Inflammatory macrophage (primary cell): ENCODE data around the gene LRSAM1.
"Not testable (repeated sequence)": the region's sequence is repeated elsewhere in the genome, so short reads cannot be mapped to it uniquely, and the experiment has no call there.

Experiments
- DNase-seq, 2 donors: peaks; one replicate each; pipeline ENCODE4 v3.0.0-alpha.2; 2020 to 2022

LRSAM1 gene

DNA sequence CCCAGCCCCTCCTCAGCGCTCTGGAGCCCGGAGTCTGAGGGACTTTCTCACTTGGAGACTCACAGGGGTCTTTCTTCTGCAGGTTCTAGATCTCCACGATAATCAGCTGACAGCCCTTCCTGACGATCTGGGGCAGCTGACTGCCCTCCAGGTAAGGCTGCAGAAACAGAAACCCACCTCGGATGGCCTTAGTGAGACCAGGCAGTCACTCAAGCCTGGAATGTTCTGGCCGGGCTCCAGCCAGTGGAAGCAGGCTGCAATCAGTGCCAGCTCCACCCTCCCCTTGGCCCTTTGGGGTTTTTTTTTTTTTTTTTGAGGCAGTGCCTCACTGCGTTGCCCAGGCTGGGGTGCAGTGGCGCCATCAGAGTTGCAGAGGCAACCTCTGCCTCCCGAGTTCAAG lies 7.6 kb downstream of the LRSAM1 start:
- DNase-seq, result no peak

DNA sequence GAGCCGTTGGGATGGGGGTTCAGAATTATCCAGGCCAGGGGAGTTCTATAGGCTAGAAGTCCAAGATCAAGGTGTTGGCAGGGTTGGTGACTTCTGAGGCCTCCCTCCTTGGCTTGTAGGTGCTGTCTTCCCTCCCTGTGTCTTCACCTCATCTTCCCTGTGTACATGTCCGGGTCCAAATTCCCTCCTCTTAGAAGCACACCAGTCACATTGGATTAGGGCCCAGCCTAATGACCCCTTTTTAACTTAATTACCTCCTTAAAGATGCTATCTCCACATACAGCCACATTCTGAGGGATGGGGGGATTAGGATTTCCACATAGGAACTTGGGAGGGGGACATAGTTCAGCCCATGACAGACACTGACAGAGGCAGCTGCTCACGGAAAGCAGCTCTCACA lies 12.1 kb downstream of the LRSAM1 start:
- DNase-seq, result no peak

DNA sequence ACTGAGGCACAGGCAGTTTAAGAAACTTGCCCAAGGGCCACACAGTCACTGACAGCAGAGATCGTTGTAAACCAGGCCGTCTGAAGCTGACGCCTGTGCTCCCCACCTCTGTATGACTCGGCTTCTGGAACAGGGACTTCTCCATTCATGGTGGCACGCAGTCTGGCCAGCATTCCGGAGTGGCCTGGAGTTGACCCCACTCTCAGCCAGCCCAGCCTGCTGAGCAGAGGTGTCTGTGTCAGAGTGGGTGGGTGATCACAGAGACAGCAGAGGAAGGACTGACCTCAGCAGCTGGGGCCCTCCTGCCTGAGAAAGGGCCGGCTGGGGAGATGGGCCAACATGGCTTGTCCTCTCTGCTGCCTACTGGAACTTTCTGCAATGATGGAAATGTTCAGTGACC lies 12.6 kb downstream of the LRSAM1 start:
- DNase-seq, result peak; percentile 60 to 92

DNA sequence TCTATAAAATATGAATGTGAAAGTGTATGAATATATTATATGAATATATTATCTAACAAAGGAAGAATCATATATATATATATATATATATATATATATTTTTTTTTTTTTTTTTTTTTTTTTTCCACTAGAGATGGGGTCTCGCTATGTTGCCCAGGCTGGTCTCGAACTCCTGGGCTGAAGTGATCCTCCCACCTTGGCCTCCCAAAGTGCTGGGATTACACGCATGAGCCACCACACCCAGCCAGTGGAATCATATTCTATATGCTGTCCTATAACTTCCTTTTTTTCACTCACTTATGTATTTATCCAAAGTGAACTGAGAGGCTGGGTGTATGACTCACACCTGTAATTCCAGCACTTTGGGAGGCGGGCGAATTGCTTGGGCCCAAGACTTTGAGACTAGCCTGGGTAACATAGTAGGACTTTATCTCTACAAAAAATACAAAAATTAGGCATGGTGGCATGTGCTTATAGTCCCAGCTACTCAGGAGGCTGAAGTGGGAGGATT lies 15.2 kb downstream of the LRSAM1 start:
- not testable (repeated sequence) for DNase-seq

DNA sequence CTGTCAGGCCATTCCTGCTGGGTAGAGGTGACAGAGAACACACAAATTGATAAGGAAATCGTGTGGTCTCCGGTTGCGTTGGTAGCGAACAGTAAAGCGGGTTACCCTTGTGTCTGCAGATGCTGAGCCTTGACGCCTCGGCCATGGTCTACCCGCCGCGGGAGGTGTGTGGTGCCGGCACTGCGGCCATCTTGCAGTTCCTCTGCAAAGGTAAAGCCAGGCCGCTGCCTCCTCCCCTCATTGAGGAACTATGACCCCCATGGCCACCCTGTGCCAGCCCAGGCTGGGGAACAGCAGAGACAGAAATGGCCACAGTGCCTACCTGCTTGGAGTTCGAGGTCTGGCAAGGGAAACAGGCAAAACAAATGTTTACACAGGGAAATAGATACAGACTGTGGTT lies 16.3 kb downstream of the LRSAM1 start:
- DNase-seq, result no peak

DNA sequence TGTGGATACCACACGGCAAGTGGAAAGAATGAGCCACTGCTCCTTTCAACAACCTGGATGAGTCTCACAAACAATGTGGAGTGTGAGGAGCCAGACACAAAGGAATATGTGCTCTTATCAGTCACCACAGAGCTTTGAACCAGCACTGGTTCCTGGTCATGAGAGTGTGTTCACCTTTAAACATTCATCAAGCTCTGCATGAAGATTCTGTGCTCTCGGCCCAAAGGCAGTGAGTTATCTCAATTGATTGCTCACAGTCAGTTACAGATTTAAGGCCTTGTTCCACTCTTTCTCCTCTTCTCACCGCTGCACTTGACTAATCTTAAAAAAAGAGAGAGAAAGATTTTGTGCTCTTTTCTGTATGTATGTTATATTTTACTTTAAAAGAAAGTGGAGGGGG lies 19.4 kb downstream of the LRSAM1 start:
- no peak for DNase-seq

DNA sequence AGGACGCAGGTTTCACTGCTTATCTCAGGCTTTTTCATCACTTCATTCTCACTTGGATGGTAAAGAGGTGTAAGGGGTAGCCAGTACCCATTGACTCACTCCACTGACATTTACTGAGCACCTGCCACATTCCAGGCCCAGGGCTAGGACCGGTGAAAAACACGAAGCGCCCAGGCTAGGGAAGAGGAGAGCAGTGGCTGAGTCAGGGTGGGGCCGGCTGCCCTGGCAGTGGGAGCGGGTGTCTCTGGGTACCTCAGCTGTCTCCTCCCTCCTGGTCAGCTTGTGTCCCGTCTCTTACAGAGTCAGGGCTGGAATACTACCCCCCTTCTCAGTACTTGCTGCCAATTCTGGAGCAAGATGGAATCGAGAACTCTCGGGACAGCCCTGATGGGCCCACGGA lies 22.2 kb downstream of the LRSAM1 start:
- DNase-seq, result no peak

DNA sequence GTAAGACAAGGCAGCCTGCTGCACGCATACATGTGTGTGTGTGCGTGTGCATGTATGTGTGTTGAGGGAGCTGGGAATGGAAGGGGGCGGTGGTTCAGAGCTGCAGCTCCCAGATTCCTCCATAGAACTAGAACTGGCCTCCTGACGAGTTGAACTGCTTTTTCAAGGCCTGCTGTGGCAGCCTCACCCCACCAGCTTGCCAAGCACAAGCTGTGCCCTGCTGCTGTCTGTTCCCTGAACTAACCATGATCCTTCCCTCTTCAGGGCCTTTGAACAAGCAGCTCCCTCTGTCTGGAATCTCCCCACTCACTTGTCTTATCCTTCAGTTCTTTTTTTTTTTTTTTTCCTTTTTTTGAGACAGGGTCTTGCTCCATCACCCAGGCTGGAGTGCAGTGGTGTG lies 22.6 kb downstream of the LRSAM1 start:
- DNase-seq, result no peak

DNA sequence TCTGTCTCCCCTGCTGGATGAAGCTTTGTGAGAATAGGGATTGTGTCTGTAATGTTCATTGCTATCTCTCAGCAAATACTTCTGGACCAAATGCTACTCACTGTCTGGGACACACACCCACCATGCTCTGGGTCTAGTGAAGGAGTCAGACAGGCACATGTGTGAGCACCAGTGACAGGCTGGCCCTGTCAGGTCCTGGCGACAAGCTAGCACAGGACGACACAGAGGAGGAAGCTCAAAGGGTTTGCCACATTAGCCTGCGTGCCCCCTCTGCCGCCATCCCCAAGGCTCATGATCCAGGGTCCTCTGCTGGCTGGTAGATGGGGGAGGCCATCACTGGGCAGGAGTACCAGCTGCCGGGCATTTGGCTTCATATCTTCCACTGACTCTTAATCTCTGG lies 23.3 kb downstream of the LRSAM1 start:
- DNase-seq, result no peak

DNA sequence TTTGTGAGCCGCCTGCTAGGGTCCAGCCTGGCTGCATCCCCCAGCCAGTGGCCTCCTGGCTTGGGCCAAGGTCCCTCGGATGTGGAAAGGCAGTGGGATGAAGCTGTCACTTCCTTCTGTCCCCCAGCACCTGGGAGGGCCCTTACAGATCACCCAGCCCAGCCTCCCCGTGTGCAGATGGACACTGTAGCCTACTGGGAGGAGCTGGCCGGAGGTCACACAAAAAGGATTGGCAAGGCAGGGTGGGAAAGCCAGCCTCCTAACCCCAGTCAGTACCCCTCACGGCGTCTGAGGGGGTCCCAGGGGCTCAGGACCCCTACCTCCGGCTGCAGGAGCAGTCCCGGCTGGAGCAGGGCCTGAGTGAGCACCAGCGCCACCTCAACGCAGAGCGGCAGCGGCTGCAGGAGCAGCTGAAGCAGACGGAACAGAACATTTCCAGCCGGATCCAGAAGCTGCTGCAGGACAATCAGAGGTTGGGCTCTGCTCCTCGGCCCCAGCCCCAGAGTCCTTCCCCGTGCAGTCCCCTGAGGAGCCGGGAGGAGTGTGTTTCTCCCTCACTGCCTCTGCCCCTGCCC lies 28.3 kb downstream of the LRSAM1 start:
- no peak for DNase-seq

DNA sequence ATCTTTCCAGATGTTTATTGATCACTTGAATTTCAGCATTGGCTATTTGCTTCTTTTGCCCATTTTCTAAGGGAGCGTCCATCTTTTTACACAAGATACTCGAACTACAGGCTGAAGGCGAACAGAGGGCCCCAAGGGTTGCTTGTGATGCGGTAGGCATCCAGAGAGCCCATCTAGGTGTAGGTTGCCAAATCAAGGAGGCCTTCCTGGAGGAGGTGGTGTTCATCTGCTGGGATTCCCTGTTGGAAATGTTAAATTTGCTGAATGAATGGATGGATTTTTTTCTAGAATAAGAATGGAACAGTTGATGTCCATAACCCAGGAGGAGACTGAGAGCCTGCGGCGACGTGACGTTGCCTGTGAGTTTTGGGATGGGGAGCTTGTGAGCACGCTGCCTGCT lies 31.4 kb downstream of the LRSAM1 start:
- no peak for DNase-seq

DNA sequence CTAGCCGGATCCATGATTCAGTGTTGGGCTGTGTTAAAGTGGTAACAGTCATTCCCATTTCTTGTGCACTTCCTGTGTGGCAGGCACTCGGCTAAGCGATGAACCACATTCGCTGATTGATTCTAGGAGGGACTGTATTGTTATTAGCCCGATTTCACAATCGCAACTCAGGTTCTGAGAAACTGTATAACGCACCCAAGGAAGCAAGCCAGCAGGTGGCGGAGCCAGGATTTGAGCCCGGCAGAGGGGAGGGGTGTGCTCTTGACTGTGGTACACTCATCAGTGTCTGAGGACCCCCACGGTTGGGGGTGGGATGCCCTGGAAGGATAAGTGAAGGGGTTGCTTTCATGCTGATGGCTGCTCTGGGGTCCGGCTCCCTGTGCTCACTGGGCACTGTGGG lies 34.7 kb downstream of the LRSAM1 start:
- no peak for DNase-seq

DNA sequence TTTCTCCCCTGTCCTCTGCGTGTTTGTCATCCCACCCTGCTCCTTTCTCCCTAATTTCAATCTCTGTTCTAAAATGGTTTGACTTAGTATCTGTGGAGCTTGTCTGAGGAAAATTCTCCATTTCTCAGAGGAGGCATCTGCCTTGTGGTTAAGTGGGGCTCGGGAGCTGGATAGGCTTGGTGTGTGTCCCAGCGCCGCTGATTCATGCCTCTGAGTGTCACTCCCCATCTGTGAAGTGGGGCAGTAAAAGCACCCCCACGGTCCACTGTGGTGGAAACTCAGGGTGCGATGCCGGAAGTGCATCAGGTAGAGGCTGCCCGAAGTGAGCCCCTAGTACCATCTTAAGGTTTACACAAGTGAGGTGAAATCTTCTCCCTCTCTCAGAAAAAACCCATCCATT lies 37.6 kb downstream of the LRSAM1 start:
- no peak for DNase-seq

DNA sequence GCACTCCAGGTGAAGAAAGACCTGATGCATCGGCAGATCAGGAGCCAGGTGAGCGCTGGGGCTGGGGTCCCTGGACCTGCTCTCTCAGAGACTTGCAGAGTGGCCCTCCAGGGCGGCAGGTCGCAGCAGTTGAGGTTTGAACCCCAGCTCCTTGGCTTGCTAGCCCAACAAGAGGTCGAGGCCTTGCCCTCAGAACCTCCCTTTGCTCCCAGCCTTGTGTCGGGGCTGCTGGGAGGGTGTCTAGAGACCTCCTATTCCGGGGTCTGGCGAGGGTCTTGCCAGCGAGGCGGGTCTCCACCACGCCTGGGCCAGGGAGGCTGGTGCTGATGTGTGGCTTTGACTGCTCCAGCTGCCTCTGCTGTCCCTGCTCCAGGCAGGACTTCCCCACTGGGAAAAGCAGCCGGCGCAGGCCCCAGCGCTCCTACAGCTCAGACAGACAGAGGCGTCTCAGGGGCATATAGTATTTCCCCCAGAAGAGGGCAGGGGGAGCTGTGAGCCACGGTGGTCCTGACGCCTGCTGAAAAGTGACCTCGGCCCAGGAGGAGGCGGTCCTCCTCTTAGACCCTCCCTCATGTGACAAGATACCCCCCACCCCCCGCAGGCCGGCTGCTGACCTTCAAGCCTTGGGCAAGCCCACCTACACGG lies 38.3 kb downstream of the LRSAM1 start:
- no peak for DNase-seq

DNA sequence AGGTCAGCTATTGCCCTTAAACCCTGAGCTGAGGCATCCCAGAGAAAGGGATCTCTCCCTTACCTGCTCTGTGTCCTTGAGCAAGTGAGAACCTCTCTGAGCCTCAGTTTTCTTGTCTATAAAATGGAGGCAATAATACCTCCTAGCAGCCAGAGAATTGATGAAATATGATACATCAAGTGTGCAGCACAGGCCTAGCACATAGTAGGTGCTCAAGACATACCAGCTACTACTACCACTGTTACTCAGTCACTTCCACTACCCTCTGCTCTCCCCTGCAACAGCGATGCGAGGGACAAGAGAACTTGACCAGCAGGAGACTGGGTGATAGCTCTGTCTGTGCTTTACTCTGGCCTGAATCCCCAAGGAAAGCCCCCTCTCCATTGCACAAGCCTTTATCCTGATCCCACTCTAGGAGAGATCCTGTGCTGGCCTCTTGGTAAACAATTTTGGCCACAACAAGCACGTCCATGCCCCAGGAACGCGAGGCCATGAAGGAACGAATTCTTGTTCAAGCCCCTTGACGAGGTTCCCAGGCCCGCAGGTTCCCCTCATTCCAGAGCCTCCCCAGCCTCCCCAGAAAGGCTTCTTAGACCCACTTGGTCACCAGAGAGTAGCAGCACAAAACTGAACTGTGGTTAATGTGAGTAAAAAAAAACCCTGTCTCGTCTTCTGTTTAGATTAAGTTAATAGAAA lies 39.4 kb downstream of the LRSAM1 start:
- no peak for DNase-seq

DNA sequence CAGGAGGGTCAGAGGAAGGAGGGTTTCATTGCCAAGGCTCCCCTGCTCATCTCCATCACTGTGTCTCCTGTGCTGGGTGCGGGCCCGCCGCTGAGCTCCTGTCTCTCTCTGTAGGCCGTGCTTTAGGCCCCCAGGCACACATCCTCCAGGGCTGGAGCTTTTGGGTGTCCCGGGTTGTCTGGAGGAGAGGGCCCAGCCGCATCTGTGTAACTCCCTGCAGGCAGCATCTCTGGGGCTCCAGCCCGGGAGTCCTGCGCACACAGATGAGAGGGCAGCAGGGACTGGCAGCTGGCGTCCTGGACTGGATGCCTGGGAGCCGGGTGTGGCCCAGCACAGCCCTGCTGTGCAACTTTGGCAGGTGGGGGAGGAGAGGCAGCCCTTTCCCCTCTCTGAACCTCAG lies 40.2 kb downstream of the LRSAM1 start:
- no peak for DNase-seq

DNA sequence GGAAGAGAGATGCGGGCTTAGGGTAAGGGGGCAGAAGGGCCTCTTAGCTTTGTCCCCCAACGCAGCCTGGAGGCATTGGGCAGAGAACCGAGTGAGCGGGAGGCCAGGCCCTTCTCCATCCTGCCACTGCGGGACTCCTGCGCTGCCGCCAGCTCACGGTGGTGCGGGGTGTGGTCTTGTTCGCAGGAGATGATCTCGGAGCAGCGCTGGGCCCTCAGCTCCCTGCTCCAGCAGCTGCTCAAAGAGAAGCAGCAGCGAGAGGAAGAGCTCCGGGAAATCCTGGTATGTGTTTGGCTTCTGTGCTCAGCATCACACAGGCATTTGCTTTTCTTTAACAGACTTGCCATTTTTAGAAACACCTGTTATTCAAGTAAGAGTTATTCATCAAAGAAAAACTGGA lies 41.3 kb downstream of the LRSAM1 start:
- no peak for DNase-seq

DNA sequence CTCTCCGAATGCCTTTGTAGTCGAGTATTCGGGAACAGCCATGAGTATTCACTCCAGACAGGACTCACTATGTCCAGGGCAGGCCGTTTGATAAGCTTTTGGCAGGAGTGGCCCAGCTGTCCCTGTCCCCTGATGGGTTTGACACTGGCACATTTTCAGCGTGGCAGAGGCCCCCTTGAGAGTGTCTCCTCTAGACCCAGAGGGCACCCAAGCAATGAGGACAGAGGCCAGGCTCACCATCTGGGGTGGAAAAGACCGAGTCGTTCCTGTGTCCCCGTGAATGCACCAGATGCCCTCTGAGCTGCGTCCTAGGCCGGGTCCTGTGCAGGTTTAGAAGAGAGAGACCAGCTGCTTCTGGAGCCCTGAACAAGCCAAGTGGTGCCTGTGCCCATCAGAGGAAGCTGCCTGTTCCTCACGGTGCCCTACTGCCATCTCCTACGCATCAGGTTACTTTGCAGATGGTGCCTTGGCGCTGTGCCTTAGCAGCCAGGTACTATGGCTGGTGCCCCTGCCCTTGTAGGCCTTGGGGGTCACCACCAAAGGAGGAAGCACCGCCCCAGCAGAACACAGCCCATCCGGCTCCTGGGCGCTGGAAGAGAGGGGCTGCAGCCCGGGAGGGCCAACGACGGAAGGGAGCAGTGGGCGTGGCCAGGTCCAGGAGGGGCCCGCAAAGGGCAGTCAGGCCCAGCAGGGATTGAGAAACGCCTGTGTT lies 42.4 kb downstream of the LRSAM1 start:
- DNase-seq, result no peak

DNA sequence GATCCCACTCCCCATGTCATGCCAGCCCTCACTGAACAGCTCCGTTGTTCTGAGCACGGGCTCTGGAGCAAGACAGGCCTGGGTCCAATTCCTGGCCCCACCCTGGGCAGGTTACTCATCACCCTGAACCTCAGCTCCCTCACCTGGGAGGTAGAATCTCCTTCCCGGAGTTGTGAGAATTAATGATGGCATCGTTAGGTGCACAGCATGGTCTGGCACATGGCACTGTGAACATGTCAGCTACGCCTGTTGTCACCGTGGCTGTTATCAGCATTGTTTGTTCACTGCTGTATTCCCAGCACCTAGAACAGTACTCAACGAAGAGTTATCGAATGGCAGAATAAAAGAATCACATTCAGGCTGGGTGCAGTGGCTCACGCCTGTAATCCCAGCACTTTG lies 43.0 kb downstream of the LRSAM1 start:
- DNase-seq, result no peak

DNA sequence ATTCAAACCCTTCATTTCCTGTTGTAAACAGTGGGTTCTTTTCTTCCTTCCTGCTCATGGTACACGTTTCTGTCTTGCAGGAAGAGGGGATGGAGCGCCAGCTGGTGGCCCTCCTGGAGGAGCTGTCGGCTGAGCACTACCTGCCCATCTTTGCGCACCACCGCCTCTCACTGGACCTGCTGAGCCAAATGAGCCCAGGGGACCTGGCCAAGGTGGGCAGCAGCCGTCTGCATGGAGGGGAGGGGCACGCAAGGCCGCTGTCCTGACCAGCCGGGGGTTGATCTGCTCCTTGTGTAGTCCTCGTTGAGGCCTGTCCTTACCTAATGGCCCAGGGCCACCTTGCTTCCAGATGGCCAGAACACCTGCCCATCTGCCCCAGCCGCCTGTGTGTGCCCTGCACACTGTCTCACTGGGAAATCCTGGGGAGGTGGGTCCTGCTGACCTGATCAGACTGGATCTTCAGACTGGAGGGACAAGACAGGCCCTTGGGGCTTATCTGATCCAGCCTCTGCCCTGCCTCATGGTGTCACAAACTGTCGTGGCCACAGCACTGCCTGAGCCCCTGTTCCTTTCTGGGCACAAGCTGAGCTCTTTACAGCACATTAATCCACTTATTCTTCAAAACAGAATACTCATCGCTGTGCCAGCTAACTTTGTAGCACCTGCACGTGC lies 44.7 kb downstream of the LRSAM1 start:
- DNase-seq, result no peak

DNA sequence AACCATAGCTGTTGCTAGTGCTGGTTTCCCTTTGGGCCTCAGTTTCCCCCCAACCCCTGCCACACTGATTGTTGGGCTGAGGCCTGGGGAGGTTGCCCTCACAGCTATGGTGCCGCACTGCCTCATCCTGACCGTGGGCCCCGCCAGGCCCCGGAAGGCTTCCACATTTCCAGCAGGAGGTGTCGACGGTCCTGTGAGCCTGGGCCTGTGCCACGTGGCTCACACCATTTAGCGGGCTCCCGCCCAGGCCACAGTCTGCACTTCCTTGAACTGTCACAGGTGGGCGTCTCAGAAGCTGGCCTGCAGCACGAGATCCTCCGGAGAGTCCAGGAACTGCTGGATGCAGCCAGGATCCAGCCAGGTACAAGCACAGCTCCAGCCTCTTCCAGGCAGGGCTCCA lies 45.7 kb downstream of the LRSAM1 start:
- DNase-seq, result peak in 1 of 2 donors; percentile 23

DNA sequence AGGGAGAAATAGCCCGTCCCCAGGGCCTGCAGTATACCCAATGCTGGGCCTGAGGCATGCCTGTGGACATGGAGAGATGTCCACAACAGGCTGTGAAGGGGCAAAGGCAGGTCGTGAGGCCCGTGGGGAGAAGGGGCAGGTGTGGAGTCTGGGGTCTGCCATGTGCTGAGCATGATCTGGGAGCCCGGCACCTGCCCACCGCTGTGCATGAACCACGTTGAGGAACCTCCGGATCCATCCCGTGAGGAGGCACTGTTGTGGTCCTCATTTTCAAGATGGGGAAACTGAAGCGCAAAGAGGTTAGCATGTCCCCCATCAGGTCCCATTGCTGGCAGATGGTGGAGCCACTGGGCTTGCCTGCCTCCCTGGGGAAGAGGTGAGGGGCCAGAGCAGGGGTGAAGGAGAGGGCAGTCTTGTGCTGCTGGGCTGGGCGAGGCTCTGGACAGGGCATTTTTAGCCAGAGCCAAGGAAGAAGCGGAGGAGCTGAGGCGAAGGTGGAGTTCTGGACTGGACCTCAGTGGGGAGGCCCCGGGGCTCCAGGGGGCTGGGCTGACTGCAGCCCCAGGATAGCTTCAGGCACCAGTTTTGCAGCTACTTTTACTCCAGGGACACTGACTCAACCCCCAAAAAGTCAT lies 46.5 kb downstream of the LRSAM1 start:
- DNase-seq, result no peak

DNA sequence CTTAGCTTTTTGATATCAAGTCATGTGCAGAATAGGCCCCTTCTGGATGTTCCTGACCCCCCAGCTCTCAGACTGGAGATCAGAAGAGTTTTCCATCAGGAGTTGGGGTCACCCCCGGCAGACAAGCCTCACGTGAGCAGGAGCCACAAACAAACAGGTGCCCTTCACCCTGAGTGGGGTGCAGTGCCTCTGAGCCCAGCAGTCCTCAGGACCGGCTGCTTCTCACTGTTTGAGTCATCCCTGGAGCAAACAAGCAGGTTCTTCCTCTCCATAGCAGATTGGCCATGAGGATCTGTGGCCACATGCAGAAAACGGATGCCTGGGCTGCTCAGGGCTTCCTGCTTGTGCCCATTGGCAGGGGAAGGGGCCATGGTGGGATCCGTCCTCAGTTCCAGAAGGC lies 47.0 kb downstream of the LRSAM1 start:
- DNase-seq, result no peak
